ENCODE results near the gene CYTH4. TPM values are rescaled to one million over a fixed set of nuclear protein-coding genes. Genes with fewer than 3 reads are reported as not detected.

The CYTH4 gene
- total RNA-seq, 1 donor from 2014 or later: not detected

- no peak overlapping the region for H3K4me3 ChIP-seq (ENCODE audit: low read depth, low read length)
- TF ChIP-seq, protein P1, sequence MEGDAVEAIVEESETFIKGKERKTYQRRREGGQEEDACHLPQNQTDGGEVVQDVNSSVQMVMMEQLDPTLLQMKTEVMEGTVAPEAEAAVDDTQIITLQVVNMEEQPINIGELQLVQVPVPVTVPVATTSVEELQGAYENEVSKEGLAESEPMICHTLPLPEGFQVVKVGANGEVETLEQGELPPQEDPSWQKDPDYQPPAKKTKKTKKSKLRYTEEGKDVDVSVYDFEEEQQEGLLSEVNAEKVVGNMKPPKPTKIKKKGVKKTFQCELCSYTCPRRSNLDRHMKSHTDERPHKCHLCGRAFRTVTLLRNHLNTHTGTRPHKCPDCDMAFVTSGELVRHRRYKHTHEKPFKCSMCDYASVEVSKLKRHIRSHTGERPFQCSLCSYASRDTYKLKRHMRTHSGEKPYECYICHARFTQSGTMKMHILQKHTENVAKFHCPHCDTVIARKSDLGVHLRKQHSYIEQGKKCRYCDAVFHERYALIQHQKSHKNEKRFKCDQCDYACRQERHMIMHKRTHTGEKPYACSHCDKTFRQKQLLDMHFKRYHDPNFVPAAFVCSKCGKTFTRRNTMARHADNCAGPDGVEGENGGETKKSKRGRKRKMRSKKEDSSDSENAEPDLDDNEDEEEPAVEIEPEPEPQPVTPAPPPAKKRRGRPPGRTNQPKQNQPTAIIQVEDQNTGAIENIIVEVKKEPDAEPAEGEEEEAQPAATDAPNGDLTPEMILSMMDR (conservative IDR thresholded peaks at IDR 0.05; ENCODE audit: low read depth, low read length): no peak
- no peak for DNase-seq (ENCODE audit: low read depth)
These were observed 29.1 kb upstream of the CYTH4 start for GRCh38 chr22:37253126-37253660.

DNA sequence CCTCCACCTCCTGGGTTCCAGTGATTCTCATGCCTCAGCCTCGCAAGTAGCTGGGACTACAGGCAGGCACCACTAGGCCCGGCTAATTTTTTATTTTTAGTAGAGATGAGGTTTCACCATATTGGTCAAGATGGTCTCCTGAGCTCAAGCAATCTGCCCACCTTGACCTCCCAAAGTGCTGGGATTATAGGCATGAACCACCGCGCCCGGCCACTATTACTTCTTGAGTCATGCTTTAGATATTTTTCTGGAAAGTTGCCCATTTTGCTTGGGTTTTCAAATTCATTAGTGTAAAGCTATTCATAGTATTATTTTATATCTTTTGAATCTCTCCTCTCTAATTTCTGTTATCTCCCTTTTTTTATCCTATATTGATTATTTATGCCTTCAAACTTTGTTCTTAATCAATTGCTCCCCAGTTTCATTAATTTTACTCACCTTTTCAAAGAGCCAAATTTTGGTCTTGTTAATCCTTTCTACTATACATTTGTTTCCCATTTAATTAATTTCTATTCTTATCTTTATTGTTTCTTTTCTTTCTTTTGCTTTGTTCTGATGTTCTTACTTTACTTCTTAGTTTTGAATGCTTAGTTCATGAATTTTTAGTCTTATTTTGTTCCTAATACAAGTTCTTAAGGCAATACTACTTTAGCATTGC, 28.0 kb upstream of the CYTH4 start:
- TF ChIP-seq, protein P1 (conservative IDR thresholded peaks at IDR 0.05; ENCODE audit: low read depth, low read length): no peak

DNA sequence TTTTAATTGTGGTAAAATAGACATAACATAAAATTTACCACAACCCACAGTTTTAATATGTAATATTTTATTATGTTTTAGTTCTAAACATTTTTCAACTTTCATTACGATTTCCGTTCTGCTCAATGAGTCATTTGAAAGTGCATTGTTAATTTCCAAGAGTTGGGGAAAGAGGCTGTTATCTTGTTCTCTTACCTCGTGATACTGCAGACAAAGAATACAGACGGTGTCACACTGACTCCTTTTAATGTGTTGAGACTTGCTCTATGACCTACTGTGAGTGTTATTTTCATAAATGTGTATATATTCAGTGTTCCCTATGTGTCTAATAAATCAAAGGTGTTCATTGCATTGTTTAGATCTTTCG, 27.5 kb upstream of the CYTH4 start:
- DNase-seq (ENCODE audit: low read depth): no peak
- TF ChIP-seq, protein P1 (conservative IDR thresholded peaks at IDR 0.05; ENCODE audit: low read depth, low read length): no peak
- no peak overlapping the region for H3K4me3 ChIP-seq (ENCODE audit: low read depth, low read length)

More for the DNA sequence above, 28.0 kb upstream of the CYTH4 start:
- DNase-seq (ENCODE audit: low read depth): no peak
- no peak overlapping the region for H3K4me3 ChIP-seq (ENCODE audit: low read depth, low read length)

GRCh38 chr22:37255558-37256006, 26.7 kb upstream of the CYTH4 start:
- no peak for DNase-seq (ENCODE audit: low read depth)
- TF ChIP-seq, protein P1 (conservative IDR thresholded peaks at IDR 0.05; ENCODE audit: low read depth, low read length): no peak
- no peak overlapping the region for H3K4me3 ChIP-seq (ENCODE audit: low read depth, low read length)

DNA sequence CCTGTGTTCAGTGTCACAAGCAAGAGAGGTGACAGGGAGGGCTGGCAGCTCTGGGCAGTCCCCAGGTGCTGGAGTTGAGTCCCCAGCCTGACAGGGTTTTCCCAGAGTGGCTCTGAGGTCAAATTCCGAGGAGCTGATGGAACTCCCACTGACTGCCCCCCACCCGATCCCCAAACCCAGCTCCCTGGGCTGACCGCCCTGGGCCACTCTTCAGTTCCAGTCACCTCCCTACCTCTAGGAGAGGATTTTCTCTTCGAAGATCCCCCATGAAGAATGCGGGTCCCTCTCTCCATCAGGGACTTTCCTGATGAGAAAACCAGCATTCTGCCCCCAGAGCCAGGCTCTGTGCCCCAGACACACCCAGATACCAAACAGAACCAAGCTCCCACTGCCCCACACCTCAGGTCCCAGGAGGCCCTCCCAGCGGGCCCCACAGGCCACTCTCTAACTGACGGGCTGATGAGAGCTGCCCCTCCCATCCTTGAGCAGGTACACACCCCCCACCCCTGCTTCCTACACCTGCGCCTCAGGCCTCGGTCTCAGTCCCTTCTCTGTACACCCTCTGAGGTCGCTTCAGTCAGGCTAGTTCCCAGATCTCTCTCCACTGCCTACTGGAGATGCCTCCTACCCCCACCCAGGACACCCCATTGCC, 26.1 kb upstream of the CYTH4 start:
- no peak overlapping the region for H3K4me3 ChIP-seq (ENCODE audit: low read depth, low read length)
- TF ChIP-seq, protein P1 (conservative IDR thresholded peaks at IDR 0.05; ENCODE audit: low read depth, low read length): no peak
- DNase-seq (ENCODE audit: low read depth): no peak

- DNase-seq (ENCODE audit: low read depth): no peak
- TF ChIP-seq, protein P1 (conservative IDR thresholded peaks at IDR 0.05; ENCODE audit: low read depth, low read length): no peak
- H3K4me3 ChIP-seq (ENCODE audit: low read depth, low read length): no peak overlapping the region
These were observed 24.1 kb upstream of the CYTH4 start for GRCh38 chr22:37258005-37258752.
